LNCAP (cell line): ENCODE results near the gene AFAP1L2.

Experiments
- TF ChIP-seq, protein P1 (sequence below): fragments of 450-650 bp; IDR thresholded peaks from 2 replicates; pipeline ENCODE4 v1.5.1; 2017; ENCODE audit warnings: mild to moderate bottlenecking

Gene AFAP1L2

GRCh38 chr10:114301951-114302710 is 102.2 kb downstream of the AFAP1L2 start:
- TF ChIP-seq, protein P1, sequence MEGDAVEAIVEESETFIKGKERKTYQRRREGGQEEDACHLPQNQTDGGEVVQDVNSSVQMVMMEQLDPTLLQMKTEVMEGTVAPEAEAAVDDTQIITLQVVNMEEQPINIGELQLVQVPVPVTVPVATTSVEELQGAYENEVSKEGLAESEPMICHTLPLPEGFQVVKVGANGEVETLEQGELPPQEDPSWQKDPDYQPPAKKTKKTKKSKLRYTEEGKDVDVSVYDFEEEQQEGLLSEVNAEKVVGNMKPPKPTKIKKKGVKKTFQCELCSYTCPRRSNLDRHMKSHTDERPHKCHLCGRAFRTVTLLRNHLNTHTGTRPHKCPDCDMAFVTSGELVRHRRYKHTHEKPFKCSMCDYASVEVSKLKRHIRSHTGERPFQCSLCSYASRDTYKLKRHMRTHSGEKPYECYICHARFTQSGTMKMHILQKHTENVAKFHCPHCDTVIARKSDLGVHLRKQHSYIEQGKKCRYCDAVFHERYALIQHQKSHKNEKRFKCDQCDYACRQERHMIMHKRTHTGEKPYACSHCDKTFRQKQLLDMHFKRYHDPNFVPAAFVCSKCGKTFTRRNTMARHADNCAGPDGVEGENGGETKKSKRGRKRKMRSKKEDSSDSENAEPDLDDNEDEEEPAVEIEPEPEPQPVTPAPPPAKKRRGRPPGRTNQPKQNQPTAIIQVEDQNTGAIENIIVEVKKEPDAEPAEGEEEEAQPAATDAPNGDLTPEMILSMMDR, result no peak

GRCh38 chr10:114301177-114301576 is 103.1 kb downstream of the AFAP1L2 start:
- TF ChIP-seq, protein P1, result no peak

DNA sequence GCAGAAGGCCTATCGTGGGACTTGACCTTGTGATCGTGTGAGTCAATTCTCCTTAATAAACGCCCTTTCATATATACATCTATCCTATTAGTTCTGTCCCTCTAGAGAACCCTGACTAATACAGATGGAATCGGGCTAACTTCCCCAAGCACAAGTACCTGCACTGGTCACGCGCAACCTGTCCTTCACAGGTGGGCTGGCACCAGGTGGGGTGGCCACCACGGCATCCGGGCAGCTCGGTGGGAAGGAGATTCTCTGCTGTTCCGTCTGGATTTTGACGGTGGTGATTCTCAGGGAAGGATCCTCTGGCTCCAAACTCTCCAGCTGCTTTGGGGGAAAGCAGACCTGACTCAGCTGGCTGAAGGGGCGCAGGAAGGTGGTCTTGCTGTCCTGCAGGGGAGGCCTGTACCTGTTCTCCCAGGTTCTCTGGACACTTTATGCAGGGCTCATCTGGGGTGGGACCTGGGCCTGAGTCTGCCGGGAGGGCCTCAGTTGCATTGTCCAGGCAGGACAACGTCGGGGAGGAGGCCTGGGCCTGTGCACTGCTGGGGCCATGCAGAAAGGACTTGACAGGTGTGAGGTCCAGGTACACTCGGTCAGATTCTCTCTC is 104.2 kb downstream of the AFAP1L2 start:
- TF ChIP-seq, protein P1, result no peak

- TF ChIP-seq, protein P1, result no peak
Observed at GRCh38 chr10:114297136-114297705, 107.1 kb downstream of the AFAP1L2 start.

DNA sequence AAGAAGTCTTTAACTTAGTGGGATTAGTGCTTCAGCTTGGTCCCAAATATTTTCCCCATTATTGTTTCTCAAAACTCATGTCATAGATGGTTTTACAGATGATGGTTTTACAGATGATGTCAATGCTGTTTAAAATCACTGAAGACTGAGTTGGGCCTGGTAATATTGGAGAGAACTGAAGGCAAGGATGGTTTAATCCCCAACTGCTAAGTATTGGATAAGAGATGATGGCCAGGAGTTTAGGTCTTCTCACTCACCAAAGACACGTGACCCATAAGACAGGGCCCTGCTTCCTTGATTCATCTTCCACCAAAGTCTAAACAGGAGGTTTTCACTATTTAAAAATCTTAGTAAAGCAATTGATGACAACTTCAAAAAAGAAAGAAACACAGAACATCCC is 108.9 kb downstream of the AFAP1L2 start:
- TF ChIP-seq, protein P1, result no peak

DNA sequence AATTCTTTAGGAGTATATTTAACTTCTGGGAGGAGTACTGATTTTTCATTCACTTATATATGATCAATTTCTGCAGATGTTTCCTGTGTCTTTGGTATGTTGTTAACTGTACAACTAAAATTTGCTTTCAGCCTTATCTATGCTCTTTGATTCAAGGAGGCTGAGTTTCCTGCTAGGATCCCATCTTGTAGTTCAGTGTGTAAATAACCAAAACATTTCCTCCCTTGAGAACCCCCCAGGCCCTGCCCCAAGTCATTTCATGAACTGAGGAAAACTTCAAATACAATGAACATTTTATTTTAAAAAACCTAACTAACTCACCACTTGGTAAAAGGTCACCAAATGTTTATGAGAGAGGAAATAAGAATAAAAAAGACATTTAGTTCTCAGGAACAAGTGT is 109.8 kb downstream of the AFAP1L2 start:
- TF ChIP-seq, protein P1, result no peak

DNA sequence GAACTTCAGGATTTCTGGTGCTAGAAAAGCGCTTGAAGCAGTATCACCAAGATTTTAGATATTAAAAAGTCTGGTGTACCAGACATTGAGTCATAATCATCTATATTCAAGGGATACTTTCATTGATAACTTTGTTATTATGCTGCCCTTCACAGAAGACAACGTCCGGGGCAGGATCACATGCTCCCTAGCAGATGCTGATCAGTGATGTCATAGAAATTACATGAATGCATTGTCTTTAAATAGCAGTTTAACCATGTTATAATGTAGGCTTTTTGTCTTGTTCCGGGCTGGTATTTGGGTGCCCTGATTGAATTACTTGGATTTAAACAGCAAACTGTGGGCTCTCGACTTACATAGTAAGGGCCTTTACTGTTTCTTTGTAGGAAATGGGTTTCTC is 111.2 kb downstream of the AFAP1L2 start:
- TF ChIP-seq, protein P1, result no peak
